ENCODE results near the gene CDK4. TPM values are rescaled to one million over a fixed set of nuclear protein-coding genes. Genes with fewer than 3 reads are reported as not detected.
"Not testable (repeated sequence)": the region's sequence is repeated elsewhere in the genome, so short reads cannot be mapped to it uniquely, and the experiment has no call there.

CDK4 gene
- total RNA-seq, 1 experiment from 2014 or later = 154 TPM

DNA sequence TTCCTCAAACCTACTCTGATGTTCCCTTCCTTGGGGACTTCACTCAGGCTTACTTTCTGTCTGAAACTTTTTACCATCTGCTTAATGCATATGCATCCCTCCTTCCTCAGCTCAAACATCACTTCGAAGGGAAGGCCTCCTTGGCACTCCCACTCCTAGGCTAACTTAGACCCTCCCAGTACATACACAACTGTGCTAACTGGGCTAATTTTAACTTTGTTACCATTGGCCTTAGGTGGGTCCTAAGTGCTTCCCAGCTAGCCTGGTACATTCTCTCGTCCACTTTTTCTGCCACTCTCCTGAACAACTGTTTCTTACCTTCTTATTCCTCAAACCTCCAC lies 24.1 kb upstream of the CDK4 start:
- no peak overlapping the region for H3K9ac ChIP-seq (ENCODE audit: low read length)
- no peaks in the 10 kb centered on the region for H3K9me3 ChIP-seq (ENCODE audit: low read length)
- H2AFZ ChIP-seq (ENCODE audit: low read length) = no peak overlapping the region
- H3K27me3 ChIP-seq (ENCODE audit: low read length) = no peaks in the 10 kb centered on the region
- DNase-seq = no peak
- no peak overlapping the region for H3K4me2 ChIP-seq (ENCODE audit: low read depth, low read length, poor library complexity, severe bottlenecking)
- H3K27ac ChIP-seq (ENCODE audit: low read length) = no peak overlapping the region
- no peaks in the 10 kb centered on the region for H3K9me2 ChIP-seq (replicated peaks; ENCODE audit: insufficient read depth, low read length)
- H3K36me3 ChIP-seq (ENCODE audit: insufficient read depth, low read length) = no peaks in the 10 kb centered on the region
- peaks cover 7% of the 10 kb centered on the region for H3K79me2 ChIP-seq (ENCODE audit: low read length)
- H3K4me1 ChIP-seq (ENCODE audit: low read length) = peaks cover 18% of the 10 kb centered on the region
- H3K4me3 ChIP-seq (ENCODE audit: low read length) = no peak overlapping the region
- no peaks in the 10 kb centered on the region for H4K20me1 ChIP-seq (ENCODE audit: insufficient read depth, low read depth, low read length)

DNA sequence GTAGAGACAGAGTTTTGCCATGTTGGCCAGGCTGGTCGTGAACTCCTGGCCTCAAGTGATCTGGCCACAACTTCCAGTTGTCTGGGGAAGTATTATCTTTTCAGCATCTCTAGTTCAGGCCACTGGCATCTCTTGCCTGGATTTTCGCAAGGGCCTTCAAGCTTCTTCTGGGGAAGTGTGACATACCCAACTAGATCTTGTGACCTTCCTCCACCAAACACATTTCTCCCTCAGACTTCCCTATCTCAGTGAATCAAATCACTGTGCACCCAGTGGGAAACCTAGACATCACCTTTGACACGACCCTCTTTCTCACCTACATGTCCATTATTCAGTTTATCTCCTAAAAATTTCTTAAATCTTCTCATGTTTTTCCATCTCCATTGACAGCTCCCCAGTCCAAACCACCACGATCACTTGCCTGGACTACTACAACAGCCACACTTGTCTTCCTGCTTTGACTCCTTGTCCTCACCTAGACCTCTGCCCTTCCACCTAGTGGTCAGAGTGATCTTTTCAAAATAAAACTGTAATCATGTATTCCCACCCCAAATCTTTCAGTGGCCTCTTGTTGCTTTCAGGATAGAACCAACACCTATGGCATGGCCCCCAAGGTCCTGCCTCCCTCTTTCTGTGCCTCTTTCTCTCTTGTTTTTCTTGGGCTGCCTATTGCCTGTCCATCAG lies 23.6 kb upstream of the CDK4 start:
- no peak overlapping the region for H3K4me2 ChIP-seq (ENCODE audit: low read depth, low read length, poor library complexity, severe bottlenecking)
- H3K4me3 ChIP-seq (ENCODE audit: low read length) = no peak overlapping the region
- no peak overlapping the region for H3K9ac ChIP-seq (ENCODE audit: low read length)
- DNase-seq = no peak
- no peaks in the 10 kb centered on the region for H4K20me1 ChIP-seq (ENCODE audit: insufficient read depth, low read depth, low read length)
- no peaks in the 10 kb centered on the region for H3K27me3 ChIP-seq (ENCODE audit: low read length)
- peaks cover 12% of the 10 kb centered on the region for H3K79me2 ChIP-seq (ENCODE audit: low read length)
- no peaks in the 10 kb centered on the region for H3K9me3 ChIP-seq (ENCODE audit: low read length)
- H3K4me1 ChIP-seq (ENCODE audit: low read length) = peaks cover 23% of the 10 kb centered on the region
- H3K36me3 ChIP-seq (ENCODE audit: insufficient read depth, low read length) = peaks cover under 1% of the 10 kb centered on the region; the same call in 1 of the 2 replicates
- no peak overlapping the region for H3K27ac ChIP-seq (ENCODE audit: low read length)
- H3K9me2 ChIP-seq (replicated peaks; ENCODE audit: insufficient read depth, low read length) = no peaks in the 10 kb centered on the region
- H2AFZ ChIP-seq (ENCODE audit: low read length) = no peak overlapping the region

DNA sequence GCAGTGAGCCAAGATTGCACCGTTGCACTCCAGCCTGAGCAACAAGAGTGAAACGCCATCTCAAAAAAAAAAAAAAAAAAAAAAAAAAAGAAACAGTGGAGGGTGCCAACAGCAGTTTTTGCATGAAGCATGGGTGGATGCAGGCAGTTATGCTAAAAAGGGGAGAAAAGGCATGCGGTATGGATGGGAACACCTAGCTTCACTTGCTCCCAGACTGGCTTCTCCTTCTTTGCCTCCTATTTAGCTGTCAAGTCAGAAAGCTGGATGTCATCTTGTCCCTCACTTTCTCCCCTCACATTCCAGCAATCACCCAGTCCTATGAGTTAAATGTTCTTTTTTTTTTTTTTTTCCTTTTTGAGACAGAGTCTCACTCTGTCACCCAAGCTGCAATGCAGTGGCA lies 22.9 kb upstream of the CDK4 start:
- Histone ChIP-seq H3K9ac (ENCODE audit: low read length) (no peak overlapping the region), H3K27ac (ENCODE audit: low read length) (no peak overlapping the region), H3K4me2 (ENCODE audit: low read depth, low read length, poor library complexity, severe bottlenecking) (no peak overlapping the region), H3K27me3 (ENCODE audit: low read length) (no peaks in the 10 kb centered on the region), H3K4me1 (ENCODE audit: low read length) (peaks cover 27% of the 10 kb centered on the region), H3K9me2 (replicated peaks; ENCODE audit: insufficient read depth, low read length) (no peaks in the 10 kb centered on the region), H4K20me1 (ENCODE audit: insufficient read depth, low read depth, low read length) (no peaks in the 10 kb centered on the region), H3K36me3 (ENCODE audit: insufficient read depth, low read length) (peaks cover 4% of the 10 kb centered on the region; the same call in 1 of the 2 replicates), H3K79me2 (ENCODE audit: low read length) (peaks cover 16% of the 10 kb centered on the region), H3K4me3 (ENCODE audit: low read length) (no peak overlapping the region), H2AFZ (ENCODE audit: low read length) (no peak overlapping the region), H3K9me3 (ENCODE audit: low read length) (no peaks in the 10 kb centered on the region)
- DNase-seq = no peak

DNA sequence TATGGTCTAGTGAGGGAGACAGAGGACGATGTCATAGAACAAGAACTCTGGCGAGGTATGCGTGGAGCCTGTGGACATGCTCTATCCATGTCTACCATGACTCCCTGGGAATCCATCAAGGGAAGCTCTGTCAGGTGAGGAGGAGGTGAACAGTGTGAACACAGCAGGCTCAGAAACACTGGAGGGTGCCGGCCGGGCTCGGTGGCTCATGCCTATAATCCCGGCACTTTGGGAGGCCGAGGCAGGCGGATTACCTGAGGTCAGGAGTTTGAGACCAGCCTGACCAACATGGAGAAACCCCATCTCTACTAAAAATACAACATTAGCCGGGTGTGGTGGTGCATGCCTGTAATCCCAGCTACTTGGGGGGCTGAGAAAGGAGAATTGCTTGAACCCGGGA lies 22.5 kb upstream of the CDK4 start:
- H3K4me2 ChIP-seq (ENCODE audit: low read depth, low read length, poor library complexity, severe bottlenecking); H3K36me3 ChIP-seq (ENCODE audit: insufficient read depth, low read length); H3K4me3 ChIP-seq (ENCODE audit: low read length); H3K9ac ChIP-seq (ENCODE audit: low read length); DNase-seq; H3K27me3 ChIP-seq (ENCODE audit: low read length); H4K20me1 ChIP-seq (ENCODE audit: insufficient read depth, low read depth, low read length); H3K9me3 ChIP-seq (ENCODE audit: low read length); H3K9me2 ChIP-seq (replicated peaks; ENCODE audit: insufficient read depth, low read length); H2AFZ ChIP-seq (ENCODE audit: low read length); H3K27ac ChIP-seq (ENCODE audit: low read length): not testable (repeated sequence)
- Histone ChIP-seq H3K4me1 (ENCODE audit: low read length) (peaks cover 27% of the 10 kb centered on the region), H3K79me2 (ENCODE audit: low read length) (peaks cover 16% of the 10 kb centered on the region)

DNA sequence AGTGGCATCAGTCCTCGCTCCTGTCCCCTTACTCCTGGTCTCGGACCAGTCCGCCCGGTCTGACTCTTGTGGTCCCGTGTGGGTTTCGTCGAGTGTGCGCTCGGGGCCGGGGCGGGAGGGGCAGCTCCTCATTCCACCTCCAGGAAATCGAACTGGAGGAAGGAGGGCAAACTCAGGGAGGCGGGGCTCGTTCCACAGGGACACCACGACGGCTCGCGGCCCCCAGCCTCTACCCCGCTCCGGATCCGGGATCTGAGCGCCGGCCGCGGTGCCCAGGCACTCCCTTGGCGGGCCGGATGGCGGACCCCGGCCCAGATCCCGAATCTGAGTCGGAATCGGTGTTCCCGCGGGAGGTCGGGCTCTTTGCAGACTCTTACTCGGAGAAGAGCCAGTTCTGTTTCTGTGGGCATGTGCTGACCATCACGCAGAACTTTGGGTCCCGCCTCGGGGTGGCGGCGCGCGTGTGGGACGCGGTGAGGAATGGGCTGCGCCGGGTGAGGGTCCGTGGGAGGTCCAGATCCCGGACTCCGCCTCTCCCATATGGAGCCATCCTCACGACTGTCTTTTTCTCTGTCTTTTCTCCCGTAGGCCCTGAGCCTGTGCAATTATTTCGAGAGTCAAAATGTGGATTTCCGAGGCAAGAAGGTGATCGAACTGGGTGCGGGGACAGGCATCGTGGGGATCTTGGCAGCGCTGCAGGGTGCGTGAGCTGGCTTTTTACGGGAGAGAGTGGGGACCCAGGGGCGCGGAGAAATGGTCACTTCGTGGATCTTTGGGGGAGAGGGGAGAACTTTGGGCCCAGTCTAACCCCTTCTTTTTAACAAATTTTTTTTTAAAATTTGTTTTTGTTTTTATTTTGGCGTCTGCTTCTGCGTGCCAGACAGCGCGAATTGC lies 20.6 kb upstream of the CDK4 start, which contains the start of gene EEF1AKMT3:
Gene EEF1AKMT3, plus strand, starts transcription at position 186 of the 894 bp plus-strand sequence. Its CDS starts 111 bp downstream, at position 297.
- Histone ChIP-seq H3K27me3 (ENCODE audit: low read length) (no peaks in the 10 kb centered on the region), H3K4me2 (ENCODE audit: low read depth, low read length, poor library complexity, severe bottlenecking) (peak within 1 kb of the TSS; percentile 80), H3K79me2 (ENCODE audit: low read length) (peaks cover 16% of the 10 kb centered on the region), H3K27ac (ENCODE audit: low read length) (peak within 1 kb of the TSS; percentile 47; the same call in 1 of the 2 replicates), H3K4me1 (ENCODE audit: low read length) (peaks cover 27% of the 10 kb centered on the region), H3K9me3 (ENCODE audit: low read length) (no peaks in the 10 kb centered on the region), H3K9me2 (replicated peaks; ENCODE audit: insufficient read depth, low read length) (no peaks in the 10 kb centered on the region), H3K36me3 (ENCODE audit: insufficient read depth, low read length) (peaks cover 4% of the 10 kb centered on the region; the same call in 1 of the 2 replicates), H3K9ac (ENCODE audit: low read length) (peak within 1 kb of the TSS; percentile 85), H2AFZ (ENCODE audit: low read length) (peak within 1 kb of the TSS; percentile 94), H4K20me1 (ENCODE audit: insufficient read depth, low read depth, low read length) (no peaks in the 10 kb centered on the region), H3K4me3 (ENCODE audit: low read length) (peak within 1 kb of the TSS; percentile 94)
- peak; percentile 64 for DNase-seq

DNA sequence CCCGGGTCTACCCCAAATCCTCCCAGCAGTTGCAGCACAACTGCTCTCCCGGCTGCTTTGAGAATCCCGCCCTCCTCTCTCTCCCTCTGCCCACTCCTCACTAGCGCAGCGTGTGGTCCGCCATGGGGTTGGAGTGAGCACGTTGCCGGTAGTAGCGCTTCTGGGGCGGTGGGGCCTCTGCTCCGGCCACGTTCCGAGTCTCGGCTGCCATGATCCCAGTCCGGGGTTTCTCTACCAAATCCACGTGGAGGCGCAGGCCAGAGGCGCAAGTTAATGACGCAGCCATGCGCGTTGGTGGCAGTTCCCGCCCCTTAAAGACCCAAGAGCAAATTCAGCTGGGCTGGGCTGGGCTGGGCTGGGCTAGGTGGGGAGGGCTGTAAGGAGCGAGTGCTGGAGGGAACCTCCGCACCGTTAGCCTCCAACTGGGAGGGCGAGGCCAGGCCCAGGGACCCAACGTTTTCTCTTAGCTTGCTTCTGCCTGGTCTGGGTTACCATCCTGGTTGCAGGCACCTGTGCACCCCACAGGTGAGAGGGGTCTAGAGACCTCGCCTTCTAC lies 19.8 kb upstream of the CDK4 start, which contains the start of gene METTL1:
Gene METTL1, minus strand, starts transcription at position 233 of the 556 bp plus-strand sequence. Its CDS starts 22 bp downstream, at position 211.
- Histone ChIP-seq H3K9me2 (replicated peaks; ENCODE audit: insufficient read depth, low read length) (no peaks in the 10 kb centered on the region), H2AFZ (ENCODE audit: low read length) (peak within 1 kb of the TSS; percentile 94), H3K4me3 (ENCODE audit: low read length) (peak within 1 kb of the TSS; percentile 94), H3K9ac (ENCODE audit: low read length) (peak within 1 kb of the TSS; percentile 85), H3K27me3 (ENCODE audit: low read length) (no peaks in the 10 kb centered on the region), H3K4me1 (ENCODE audit: low read length) (peaks cover 27% of the 10 kb centered on the region), H3K36me3 (ENCODE audit: insufficient read depth, low read length) (peaks cover 4% of the 10 kb centered on the region; the same call in 1 of the 2 replicates), H4K20me1 (ENCODE audit: insufficient read depth, low read depth, low read length) (no peaks in the 10 kb centered on the region), H3K79me2 (ENCODE audit: low read length) (peaks cover 16% of the 10 kb centered on the region), H3K9me3 (ENCODE audit: low read length) (no peaks in the 10 kb centered on the region), H3K27ac (ENCODE audit: low read length) (peak within 1 kb of the TSS; percentile 47; the same call in 1 of the 2 replicates), H3K4me2 (ENCODE audit: low read depth, low read length, poor library complexity, severe bottlenecking) (peak within 1 kb of the TSS; percentile 80)
- peak; percentile 99 for DNase-seq

DNA sequence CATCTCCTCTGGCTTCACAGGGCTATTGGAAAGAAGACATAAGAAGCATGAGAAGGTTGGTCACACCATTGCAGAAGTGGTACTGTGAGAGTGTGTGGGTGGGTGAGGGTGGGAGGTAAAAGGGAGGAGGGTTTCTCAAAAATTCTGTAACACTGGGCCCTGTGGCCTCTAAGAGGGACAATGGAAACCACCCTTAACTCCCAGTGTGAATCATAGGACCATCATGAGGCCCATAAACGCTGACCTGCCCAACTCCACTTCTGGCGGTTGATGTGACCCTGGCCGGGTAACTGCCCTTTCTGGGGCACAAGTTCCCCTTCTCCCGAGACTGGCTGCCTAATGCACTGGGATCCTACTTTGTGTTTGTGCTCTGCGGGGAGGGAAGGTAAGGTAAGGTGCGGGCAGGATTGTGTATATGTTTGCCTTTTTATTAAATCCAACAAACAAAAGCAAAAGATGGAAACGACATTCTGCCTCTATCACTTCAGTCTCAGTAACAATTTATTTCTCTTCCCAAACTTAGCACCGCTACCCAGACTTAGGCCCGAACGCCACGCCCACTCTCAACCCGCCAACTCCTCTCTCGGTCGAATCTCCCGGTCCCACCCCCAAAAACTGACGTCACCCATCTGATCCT lies 19.2 kb upstream of the CDK4 start:
- Histone ChIP-seq H3K36me3 (ENCODE audit: insufficient read depth, low read length) (peaks cover 4% of the 10 kb centered on the region; the same call in 1 of the 2 replicates), H3K4me2 (ENCODE audit: low read depth, low read length, poor library complexity, severe bottlenecking) (peak overlapping the region; percentile 80), H3K27me3 (ENCODE audit: low read length) (no peaks in the 10 kb centered on the region), H3K4me3 (ENCODE audit: low read length) (peak overlapping the region; percentile 94), H4K20me1 (ENCODE audit: insufficient read depth, low read depth, low read length) (no peaks in the 10 kb centered on the region), H2AFZ (ENCODE audit: low read length) (peak overlapping the region; percentile 93), H3K9me2 (replicated peaks; ENCODE audit: insufficient read depth, low read length) (no peaks in the 10 kb centered on the region), H3K9ac (ENCODE audit: low read length) (peak overlapping the region; percentile 85), H3K79me2 (ENCODE audit: low read length) (peaks cover 16% of the 10 kb centered on the region), H3K4me1 (ENCODE audit: low read length) (peaks cover 27% of the 10 kb centered on the region), H3K9me3 (ENCODE audit: low read length) (no peaks in the 10 kb centered on the region), H3K27ac (ENCODE audit: low read length) (peak overlapping the region; percentile 47; the same call in 1 of the 2 replicates)
- peak; percentile 98 for DNase-seq
